Stimulated activated naive CD8-positive, alpha-beta T cell treated with anti-CD3 and anti-CD28 coated beads, Interleukin-15, amount 100 ng/mL, for 72 hours (primary cell): ENCODE data around the gene ECPAS.
"Not testable (repeated sequence)": the region's sequence is repeated elsewhere in the genome, so short reads cannot be mapped to it uniquely, and the experiment has no call there.

ENCODE experiments used
- ATAC-seq: fragments of 150-1000 bp; cut with Tn5 transposase; 2 replicates; pipeline ENCODE4 v1.10.0; 2021; ENCODE audit warnings: mild to moderate bottlenecking, moderate library complexity
- DNase-seq, 2 donors: peaks; one replicate each; pipeline ENCODE4 v3.0.0; 2021 to 2022
- H3K27ac Mint-ChIP-seq, 2 donors: one replicate each; pipeline ENCODE4 v1.8.0; 2022; ENCODE audit warnings: mild to moderate bottlenecking in 2 of 2, mixed read lengths in 2 of 2, moderate library complexity in 2 of 2
- H3K27me3 Mint-ChIP-seq: one replicate; pipeline ENCODE4 v1.8.0; 2022; ENCODE audit warnings: mixed read lengths
- H3K4me1 Mint-ChIP-seq: one replicate; pipeline ENCODE4 v1.8.0; 2022; ENCODE audit warnings: mild to moderate bottlenecking, mixed read lengths
- H3K4me3 Mint-ChIP-seq, 2 donors: one replicate each; pipeline ENCODE4 v1.8.0; 2022; ENCODE audit warnings: mild to moderate bottlenecking in 2 of 2, mixed read lengths in 2 of 2, moderate library complexity in 1 of 2
- H3K9me3 Mint-ChIP-seq, 2 donors: one replicate each; pipeline ENCODE4 v1.8.0; 2022; ENCODE audit warnings: mixed read lengths in 2 of 2

The ECPAS gene

DNA sequence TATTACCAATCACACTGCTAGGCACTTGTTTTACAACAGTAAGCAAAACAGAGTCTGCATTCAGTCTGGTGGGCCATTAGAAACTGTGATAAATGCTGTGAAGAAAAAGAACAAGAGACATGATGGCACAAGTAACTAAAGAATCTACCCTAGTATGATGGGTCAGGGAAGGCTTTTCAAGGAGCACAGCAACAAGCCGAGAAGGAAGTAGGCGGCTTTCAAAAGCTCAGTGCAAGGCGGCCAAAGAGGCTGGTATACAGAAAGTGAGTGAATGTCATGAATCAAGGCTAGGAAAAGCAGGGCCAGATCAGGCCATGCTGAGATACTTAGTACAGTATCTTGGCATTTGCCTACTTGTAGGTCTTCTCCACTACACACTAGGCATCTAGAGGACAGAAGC is 76.4 kb downstream of the ECPAS start:
- H3K9me3 Mint-ChIP-seq = peaks cover 14 to 19% of the 10 kb centered on the region in 2 donors
- H3K4me1 Mint-ChIP-seq = no peaks in the 10 kb centered on the region
- no peak for ATAC-seq
- no peak overlapping the region for H3K27ac Mint-ChIP-seq
- H3K27me3 Mint-ChIP-seq = no peaks in the 10 kb centered on the region
- DNase-seq = no peak
- no peak overlapping the region for H3K4me3 Mint-ChIP-seq

GRCh38 chr9:111405701-111406100 is 78.5 kb downstream of the ECPAS start:
- no peak for ATAC-seq
- H3K4me1 Mint-ChIP-seq = no peaks in the 10 kb centered on the region
- H3K27me3 Mint-ChIP-seq = no peaks in the 10 kb centered on the region
- no peak for DNase-seq
- H3K4me3 Mint-ChIP-seq = no peak overlapping the region
- H3K9me3 Mint-ChIP-seq = peaks cover 29 to 31% of the 10 kb centered on the region in 2 donors
- H3K27ac Mint-ChIP-seq = no peak overlapping the region

DNA sequence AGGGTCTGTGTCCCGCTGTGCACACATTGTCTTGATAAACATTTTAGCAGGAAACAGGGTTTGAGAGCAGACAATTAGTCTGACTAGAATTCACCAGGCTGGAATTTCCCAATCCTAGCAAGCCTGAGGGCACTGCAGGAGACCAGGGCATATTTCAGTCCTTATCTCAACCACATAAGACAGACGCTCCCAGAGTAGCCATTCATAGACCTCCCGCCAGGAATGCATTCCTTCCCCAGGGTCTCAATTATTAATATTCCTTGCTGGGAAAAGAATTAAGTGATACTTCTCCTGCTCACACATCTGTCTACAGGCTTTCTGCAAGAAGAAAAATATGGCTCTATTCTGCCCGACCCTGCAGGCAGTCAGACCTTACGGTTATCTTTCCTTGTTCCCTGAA is 82.7 kb downstream of the ECPAS start:
- not testable (repeated sequence) for ATAC-seq, H3K4me3 Mint-ChIP-seq, H3K27me3 Mint-ChIP-seq, H3K4me1 Mint-ChIP-seq, DNase-seq, H3K27ac Mint-ChIP-seq
- H3K9me3 Mint-ChIP-seq = peaks cover 36 to 37% of the 10 kb centered on the region in 2 donors

DNA sequence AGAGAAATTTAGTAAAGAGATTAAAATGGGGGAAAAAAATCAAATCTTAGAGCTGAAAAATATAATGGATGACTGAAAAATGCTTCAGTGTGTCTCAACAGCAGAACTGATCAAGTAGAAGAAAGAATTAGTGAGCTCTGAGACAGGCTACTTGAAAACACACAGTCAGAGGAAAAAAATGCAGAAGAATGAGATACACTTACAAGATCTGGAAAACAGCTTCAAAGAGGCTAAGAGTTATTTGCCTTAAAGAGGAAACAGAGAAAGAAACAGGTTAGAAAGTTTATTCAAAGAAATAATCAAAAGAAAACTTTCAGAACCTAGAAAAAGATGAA is 83.7 kb downstream of the ECPAS start:
- ATAC-seq (no peak), DNase-seq (no peak)
- no peaks in the 10 kb centered on the region for H3K4me1 Mint-ChIP-seq
- peaks cover 30 to 36% of the 10 kb centered on the region in 2 donors for H3K9me3 Mint-ChIP-seq
- H3K27ac Mint-ChIP-seq = no peak overlapping the region
- no peak overlapping the region for H3K4me3 Mint-ChIP-seq
- no peaks in the 10 kb centered on the region for H3K27me3 Mint-ChIP-seq

DNA sequence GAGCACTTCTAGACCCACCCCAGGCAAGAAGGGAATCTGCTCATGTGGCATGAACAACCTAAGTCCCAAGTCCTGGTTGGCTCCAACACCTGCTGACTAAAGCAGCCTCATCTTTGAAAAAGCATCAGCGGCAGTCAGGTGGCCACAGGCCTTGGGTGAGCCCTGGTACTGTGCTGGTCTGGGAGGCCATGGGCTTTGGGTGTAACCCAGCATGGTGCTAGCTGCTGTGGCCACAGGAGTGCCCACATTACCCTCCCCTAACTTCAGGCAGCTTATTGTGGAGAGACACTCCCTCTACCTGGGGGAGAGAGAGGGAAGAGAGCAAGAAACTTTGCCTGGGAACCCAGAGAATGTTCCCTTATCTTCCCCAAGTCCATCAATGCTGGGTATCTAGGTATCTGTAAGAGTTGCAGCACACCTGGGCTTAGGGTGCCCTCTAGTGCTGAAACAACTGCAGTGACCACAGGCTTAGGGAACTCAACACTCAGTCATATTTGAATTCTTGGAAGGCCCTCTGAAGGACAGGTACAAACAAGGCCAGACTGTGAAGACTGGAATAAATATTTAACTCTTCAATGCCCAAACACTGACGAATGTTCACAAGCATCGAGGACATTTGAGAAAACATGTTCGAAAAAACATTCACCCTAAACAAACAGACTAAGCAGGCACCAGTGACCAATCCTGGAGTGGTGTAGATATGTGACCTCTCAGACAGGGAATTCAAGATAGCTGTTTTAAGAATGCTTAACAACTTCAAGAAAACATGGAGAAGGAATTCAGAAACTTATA is 84.2 kb downstream of the ECPAS start:
- ATAC-seq (peak; percentile 67), DNase-seq (no peak)
- Mint-ChIP-seq H3K9me3 (peaks cover 25 to 36% of the 10 kb centered on the region in 2 donors), H3K4me3 (no peak overlapping the region), H3K27me3 (no peaks in the 10 kb centered on the region), H3K4me1 (no peaks in the 10 kb centered on the region), H3K27ac (peak overlapping the region in 1 of 2 donors; percentile 23)

- H3K4me3 Mint-ChIP-seq = no peak overlapping the region
- no peak for ATAC-seq
- H3K9me3 Mint-ChIP-seq = peaks cover 18 to 29% of the 10 kb centered on the region in 2 donors
- no peak overlapping the region for H3K27ac Mint-ChIP-seq
- no peaks in the 10 kb centered on the region for H3K4me1 Mint-ChIP-seq
- H3K27me3 Mint-ChIP-seq = no peaks in the 10 kb centered on the region
- DNase-seq = no peak
Observed at GRCh38 chr9:111399211-111399739, 84.9 kb downstream of the ECPAS start.

DNA sequence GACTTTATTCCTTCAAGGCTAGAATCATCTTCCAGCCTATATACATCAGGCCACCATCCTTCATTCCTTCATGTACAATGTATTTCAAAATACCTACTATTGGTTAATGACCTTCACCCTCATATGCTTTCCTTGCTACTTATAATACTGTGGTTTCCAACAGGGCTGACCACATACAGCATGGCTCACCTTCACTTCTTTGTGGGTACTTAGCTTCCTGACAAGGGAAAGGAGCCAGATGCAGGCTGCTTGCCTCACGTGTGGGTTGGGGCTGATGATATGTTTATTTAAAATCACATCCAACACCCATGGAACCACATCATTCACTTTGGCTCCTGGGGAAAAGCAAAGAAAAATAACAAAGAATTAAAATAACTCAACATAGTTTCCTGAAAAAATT is 90.2 kb downstream of the ECPAS start:
- ATAC-seq (no peak), DNase-seq (no peak)
- Mint-ChIP-seq H3K27me3 (no peaks in the 10 kb centered on the region), H3K4me3 (no peak overlapping the region), H3K9me3 (no peaks in the 10 kb centered on the region), H3K27ac (peak overlapping the region in 1 of 2 donors; percentile 22), H3K4me1 (no peaks in the 10 kb centered on the region)

GRCh38 chr9:111389406-111389805 is 94.8 kb downstream of the ECPAS start:
- Mint-ChIP-seq H3K27ac (no peak overlapping the region), H3K4me1 (no peaks in the 10 kb centered on the region), H3K9me3 (no peaks in the 10 kb centered on the region), H3K27me3 (no peaks in the 10 kb centered on the region), H3K4me3 (no peak overlapping the region)
- ATAC-seq (no peak), DNase-seq (no peak)

- no peaks in the 10 kb centered on the region for H3K4me1 Mint-ChIP-seq
- peak; percentile 66 for ATAC-seq
- H3K9me3 Mint-ChIP-seq = no peaks in the 10 kb centered on the region
- H3K27ac Mint-ChIP-seq = no peak overlapping the region
- peak in 1 of 2 donors; percentile 10 for DNase-seq
- H3K27me3 Mint-ChIP-seq = no peaks in the 10 kb centered on the region
- H3K4me3 Mint-ChIP-seq = no peak overlapping the region
Observed at GRCh38 chr9:111386386-111386785, 97.8 kb downstream of the ECPAS start.

DNA sequence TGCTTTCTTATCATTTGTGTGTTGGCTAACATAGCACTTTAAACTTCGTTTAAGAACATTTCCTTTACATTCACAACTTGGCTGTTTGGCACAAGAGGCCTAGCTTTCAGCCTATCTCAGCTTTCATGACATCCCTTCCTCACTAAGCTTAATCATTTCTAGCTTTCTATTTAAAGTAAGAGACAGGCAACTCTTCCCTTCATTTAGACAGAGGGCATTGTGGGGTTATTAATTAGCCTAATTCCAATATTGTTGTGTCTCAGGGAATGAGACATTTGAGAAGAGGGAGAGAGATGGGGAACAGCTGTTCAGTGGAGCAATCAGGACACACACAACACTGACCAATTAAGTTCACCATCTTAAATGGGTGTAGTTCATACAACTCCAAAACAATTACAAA is 103.2 kb downstream of the ECPAS start:
- ATAC-seq (no peak), DNase-seq (no peak)
- no peak overlapping the region for H3K4me3 Mint-ChIP-seq
- H3K4me1 Mint-ChIP-seq = no peaks in the 10 kb centered on the region
- H3K9me3 Mint-ChIP-seq = no peaks in the 10 kb centered on the region
- no peak overlapping the region for H3K27ac Mint-ChIP-seq
- no peaks in the 10 kb centered on the region for H3K27me3 Mint-ChIP-seq

- Mint-ChIP-seq H3K4me3 (no peak overlapping the region), H3K9me3 (no peaks in the 10 kb centered on the region), H3K4me1 (no peaks in the 10 kb centered on the region), H3K27ac (no peak overlapping the region), H3K27me3 (no peaks in the 10 kb centered on the region)
- no peak for ATAC-seq
- DNase-seq = no peak
Observed at GRCh38 chr9:111375817-111376564, 108.2 kb downstream of the ECPAS start.

GRCh38 chr9:111375062-111375461 is 109.1 kb downstream of the ECPAS start:
- DNase-seq (no peak), ATAC-seq (no peak)
- no peaks in the 10 kb centered on the region for H3K9me3 Mint-ChIP-seq
- no peak overlapping the region for H3K27ac Mint-ChIP-seq
- H3K27me3 Mint-ChIP-seq = no peaks in the 10 kb centered on the region
- H3K4me3 Mint-ChIP-seq = no peak overlapping the region
- no peaks in the 10 kb centered on the region for H3K4me1 Mint-ChIP-seq

- no peaks in the 10 kb centered on the region for H3K9me3 Mint-ChIP-seq
- H3K4me3 Mint-ChIP-seq = no peak overlapping the region
- H3K27me3 Mint-ChIP-seq = no peaks in the 10 kb centered on the region
- H3K27ac Mint-ChIP-seq = no peak overlapping the region
- ATAC-seq (no peak), DNase-seq (no peak)
- no peaks in the 10 kb centered on the region for H3K4me1 Mint-ChIP-seq
Observed at GRCh38 chr9:111372297-111372696, 111.9 kb downstream of the ECPAS start.

- Mint-ChIP-seq H3K27me3 (no peaks in the 10 kb centered on the region), H3K4me3 (no peak overlapping the region), H3K9me3 (no peaks in the 10 kb centered on the region), H3K27ac (no peak overlapping the region), H3K4me1 (no peaks in the 10 kb centered on the region)
- ATAC-seq = no peak
- no peak for DNase-seq
Observed at GRCh38 chr9:111366978-111367377, 117.2 kb downstream of the ECPAS start.

- Mint-ChIP-seq H3K4me1 (no peaks in the 10 kb centered on the region), H3K9me3 (no peaks in the 10 kb centered on the region), H3K4me3 (no peak overlapping the region), H3K27ac (peak overlapping the region in 1 of 2 donors; percentile 28), H3K27me3 (no peaks in the 10 kb centered on the region)
- no peak for ATAC-seq
- no peak for DNase-seq
Observed at GRCh38 chr9:111362526-111362925, 121.7 kb downstream of the ECPAS start.

- no peak overlapping the region for H3K27ac Mint-ChIP-seq
Observed at GRCh38 chr9:111360881-111361280, 123.3 kb downstream of the ECPAS start.

More at GRCh38 chr9:111360881-111361280, 123.3 kb downstream of the ECPAS start:
- Mint-ChIP-seq H3K9me3 (no peaks in the 10 kb centered on the region), H3K4me1 (no peaks in the 10 kb centered on the region), H3K4me3 (no peak overlapping the region), H3K27me3 (no peaks in the 10 kb centered on the region)
- ATAC-seq (no peak), DNase-seq (no peak)
